SH-SY5Y (cell line): ENCODE data around the gene BACH2.

Source experiments
- GATA2 ChIP-seq: IDR thresholded peaks from 2 replicates; pipeline ENCODE4 v1.6.1; 2011; ENCODE audit warnings: mild to moderate bottlenecking, low read depth, low read length
- GATA3 ChIP-seq: IDR thresholded peaks from 2 replicates; pipeline ENCODE4 v1.6.1; 2011; ENCODE audit warnings: low read depth, mild to moderate bottlenecking, low read length, moderate library complexity

- TF ChIP-seq GATA2, result no peak
- no peak for TF ChIP-seq GATA3
These were observed 94.5 kb downstream of the BACH2 start for GRCh38 chr6:90202156-90202555.
